ENCODE measurements around the gene DENND1A. TPM values are rescaled to one million over a fixed set of nuclear protein-coding genes. Genes with fewer than 3 reads are reported as not detected.

DENND1A gene
- total RNA-seq, 1 donor from 2014 or later = 12.7 TPM

DNA sequence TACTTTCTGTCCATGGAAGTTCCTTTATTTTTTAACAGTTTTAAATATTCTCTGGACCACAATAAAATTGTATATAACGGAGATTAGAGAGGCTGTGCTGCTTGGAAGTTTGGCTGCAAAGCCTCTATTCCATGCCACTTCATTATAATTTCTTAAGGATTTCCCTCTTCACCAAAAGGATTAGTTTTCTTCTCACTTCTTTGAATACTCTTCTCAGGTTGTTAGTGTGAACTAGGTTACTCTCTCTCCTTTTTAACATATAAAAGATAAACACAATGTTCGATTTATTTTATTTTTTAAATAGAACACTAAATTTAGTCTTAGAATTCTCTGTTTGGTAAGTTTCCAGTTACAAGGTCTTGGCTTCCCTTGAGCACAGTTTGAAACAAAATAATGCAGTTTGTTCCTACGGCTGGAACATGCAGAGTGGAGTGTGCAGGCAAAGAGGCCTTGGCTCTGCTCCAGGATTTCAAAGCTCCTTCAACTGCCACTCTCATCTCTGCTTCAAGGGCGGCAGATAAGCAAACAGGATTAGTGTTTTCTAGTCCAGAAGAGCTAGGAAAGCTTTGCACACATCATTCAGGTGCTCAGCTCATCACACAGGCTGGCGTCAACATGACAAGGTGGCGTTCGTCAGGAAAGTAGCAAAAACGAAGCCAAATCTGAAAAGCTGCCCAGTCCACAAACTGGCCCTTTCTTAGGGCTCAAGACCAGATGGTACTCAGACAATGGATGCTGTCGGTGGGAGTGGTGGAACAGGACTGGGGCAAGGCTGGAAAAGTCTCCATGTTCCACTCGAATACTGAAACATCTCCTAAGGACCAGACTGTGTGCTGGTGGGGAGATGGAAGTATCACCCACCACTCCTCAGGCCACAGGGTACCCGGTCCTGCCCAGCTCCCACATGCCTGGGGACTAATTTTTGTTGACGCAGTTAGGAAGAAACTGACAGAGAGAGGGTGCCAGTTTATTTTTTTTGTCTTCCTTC, 287.3 kb downstream of the DENND1A start:
- no peaks in the 10 kb centered on the region for H3K79me2 ChIP-seq (ENCODE audit: insufficient read depth, low read length)
- H3K36me3 Mint-ChIP-seq (ENCODE audit: low read depth, unreplicated experiment) = peaks cover 2% of the 10 kb centered on the region
- H3K4me1 ChIP-seq (ENCODE audit: insufficient read depth, low read length) = no peaks in the 10 kb centered on the region
- no peak overlapping the region for H3K9ac ChIP-seq (ENCODE audit: low read length)
- TF ChIP-seq, protein P1, sequence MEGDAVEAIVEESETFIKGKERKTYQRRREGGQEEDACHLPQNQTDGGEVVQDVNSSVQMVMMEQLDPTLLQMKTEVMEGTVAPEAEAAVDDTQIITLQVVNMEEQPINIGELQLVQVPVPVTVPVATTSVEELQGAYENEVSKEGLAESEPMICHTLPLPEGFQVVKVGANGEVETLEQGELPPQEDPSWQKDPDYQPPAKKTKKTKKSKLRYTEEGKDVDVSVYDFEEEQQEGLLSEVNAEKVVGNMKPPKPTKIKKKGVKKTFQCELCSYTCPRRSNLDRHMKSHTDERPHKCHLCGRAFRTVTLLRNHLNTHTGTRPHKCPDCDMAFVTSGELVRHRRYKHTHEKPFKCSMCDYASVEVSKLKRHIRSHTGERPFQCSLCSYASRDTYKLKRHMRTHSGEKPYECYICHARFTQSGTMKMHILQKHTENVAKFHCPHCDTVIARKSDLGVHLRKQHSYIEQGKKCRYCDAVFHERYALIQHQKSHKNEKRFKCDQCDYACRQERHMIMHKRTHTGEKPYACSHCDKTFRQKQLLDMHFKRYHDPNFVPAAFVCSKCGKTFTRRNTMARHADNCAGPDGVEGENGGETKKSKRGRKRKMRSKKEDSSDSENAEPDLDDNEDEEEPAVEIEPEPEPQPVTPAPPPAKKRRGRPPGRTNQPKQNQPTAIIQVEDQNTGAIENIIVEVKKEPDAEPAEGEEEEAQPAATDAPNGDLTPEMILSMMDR (IDR thresholded peaks at IDR 0.05; ENCODE audit: insufficient read depth, low read depth, low read length) = no peak
- TF ChIP-seq EZH2 (IDR thresholded peaks at IDR 0.05; ENCODE audit: insufficient read depth, low read length) = no peak
- H3K4me3 ChIP-seq (ENCODE audit: insufficient read depth, low read depth, low read length) = no peak overlapping the region
- no peak overlapping the region for H3K4me3 Mint-ChIP-seq (ENCODE audit: unreplicated experiment)
- FAIRE-seq (no peak), DNase-seq (ENCODE audit: low read depth) (peak; percentile 10)
- H3K4me2 ChIP-seq (ENCODE audit: low read length) = no peak overlapping the region
- no peak overlapping the region for H3K27ac Mint-ChIP-seq (ENCODE audit: unreplicated experiment)
- H3K4me1 Mint-ChIP-seq (ENCODE audit: low read depth, unreplicated experiment) = peaks cover 6% of the 10 kb centered on the region
- no peaks in the 10 kb centered on the region for H3K9me3 Mint-ChIP-seq (ENCODE audit: unreplicated experiment)
- no peaks in the 10 kb centered on the region for H4K20me1 ChIP-seq (ENCODE audit: insufficient read depth, low read length)
- no peak overlapping the region for H3K27ac ChIP-seq (ENCODE audit: low read depth, low read length)
- H3K9me3 ChIP-seq (ENCODE audit: insufficient read depth, low read depth, low read length) = no peaks in the 10 kb centered on the region
- no peaks in the 10 kb centered on the region for H3K36me3 ChIP-seq (ENCODE audit: insufficient read depth, low read length)
- H3K27me3 Mint-ChIP-seq (ENCODE audit: low read depth, unreplicated experiment) = no peaks in the 10 kb centered on the region
- no peak overlapping the region for H2AFZ ChIP-seq (ENCODE audit: low read depth, low read length)
- H3K27me3 ChIP-seq (ENCODE audit: insufficient read depth, low read length) = no peaks in the 10 kb centered on the region

DNA sequence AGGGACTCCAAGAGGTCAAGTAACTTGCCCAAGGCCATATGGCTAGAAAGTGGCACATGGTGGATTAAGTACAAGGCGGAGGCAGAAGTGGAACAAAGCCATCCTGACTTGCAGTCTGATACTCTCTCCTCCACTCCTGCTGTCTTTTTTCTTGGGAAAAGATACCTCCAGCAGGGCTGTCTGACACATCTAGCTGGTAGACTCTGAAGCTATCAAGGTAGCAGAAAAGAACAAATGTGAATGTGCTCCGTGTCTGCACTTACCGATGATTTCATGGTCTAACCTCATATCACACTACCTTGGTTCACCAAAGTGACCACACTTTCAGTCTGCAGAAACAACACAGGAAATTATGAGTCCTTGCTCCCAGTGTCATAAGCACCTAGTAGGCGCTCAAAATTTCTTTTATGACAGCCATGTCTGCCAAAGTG, 289.1 kb downstream of the DENND1A start:
- no peak for TF ChIP-seq EZH2 (IDR thresholded peaks at IDR 0.05; ENCODE audit: insufficient read depth, low read length)
- TF ChIP-seq, protein P1 (IDR thresholded peaks at IDR 0.05; ENCODE audit: insufficient read depth, low read depth, low read length) = no peak
- Mint-ChIP-seq H3K4me1 (ENCODE audit: low read depth, unreplicated experiment) (peaks cover 11% of the 10 kb centered on the region), H3K27me3 (ENCODE audit: low read depth, unreplicated experiment) (no peaks in the 10 kb centered on the region), H3K27ac (ENCODE audit: unreplicated experiment) (no peak overlapping the region), H3K4me3 (ENCODE audit: unreplicated experiment) (no peak overlapping the region), H3K36me3 (ENCODE audit: low read depth, unreplicated experiment) (peaks cover 2% of the 10 kb centered on the region), H3K9me3 (ENCODE audit: unreplicated experiment) (no peaks in the 10 kb centered on the region)
- FAIRE-seq (no peak), DNase-seq (ENCODE audit: low read depth) (no peak)
- no peak overlapping the region for H3K9ac ChIP-seq (ENCODE audit: low read length)
- no peak overlapping the region for H3K4me2 ChIP-seq (ENCODE audit: low read length)
- no peak overlapping the region for H3K4me3 ChIP-seq (ENCODE audit: insufficient read depth, low read depth, low read length)
- no peaks in the 10 kb centered on the region for H3K27me3 ChIP-seq (ENCODE audit: insufficient read depth, low read length)
- no peaks in the 10 kb centered on the region for H3K36me3 ChIP-seq (ENCODE audit: insufficient read depth, low read length)
- no peak overlapping the region for H2AFZ ChIP-seq (ENCODE audit: low read depth, low read length)
- H4K20me1 ChIP-seq (ENCODE audit: insufficient read depth, low read length) = no peaks in the 10 kb centered on the region
- no peaks in the 10 kb centered on the region for H3K4me1 ChIP-seq (ENCODE audit: insufficient read depth, low read length)
- H3K9me3 ChIP-seq (ENCODE audit: insufficient read depth, low read depth, low read length) = no peaks in the 10 kb centered on the region
- no peak overlapping the region for H3K27ac ChIP-seq (ENCODE audit: low read depth, low read length)
- H3K79me2 ChIP-seq (ENCODE audit: insufficient read depth, low read length) = no peaks in the 10 kb centered on the region

DNA sequence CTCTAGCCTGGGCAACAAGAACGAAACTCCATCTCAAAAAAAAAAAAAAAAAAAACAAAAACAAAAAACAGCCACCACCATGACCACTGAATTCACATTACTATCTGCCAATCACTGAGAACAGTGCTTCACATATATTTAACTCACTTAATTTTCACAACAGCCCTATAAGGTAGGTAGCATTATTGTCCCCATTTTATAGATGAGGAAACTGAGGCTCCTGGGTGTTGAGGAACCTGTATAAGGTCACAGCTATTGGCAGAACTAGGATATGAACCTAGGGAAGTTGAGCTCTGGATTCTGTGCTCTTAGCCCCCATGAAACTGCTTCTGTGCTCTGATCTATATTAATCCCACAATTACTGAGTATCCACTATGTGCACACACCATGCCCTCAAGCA, 290.2 kb downstream of the DENND1A start:
- H3K27ac Mint-ChIP-seq (ENCODE audit: unreplicated experiment) = no peak overlapping the region
- Histone ChIP-seq H4K20me1 (ENCODE audit: insufficient read depth, low read length) (no peaks in the 10 kb centered on the region), H3K27ac (ENCODE audit: low read depth, low read length) (no peak overlapping the region), H3K27me3 (ENCODE audit: insufficient read depth, low read length) (no peaks in the 10 kb centered on the region), H3K4me2 (ENCODE audit: low read length) (no peak overlapping the region), H3K9ac (ENCODE audit: low read length) (no peak overlapping the region), H2AFZ (ENCODE audit: low read depth, low read length) (no peak overlapping the region), H3K9me3 (ENCODE audit: insufficient read depth, low read depth, low read length) (no peaks in the 10 kb centered on the region), H3K36me3 (ENCODE audit: insufficient read depth, low read length) (no peaks in the 10 kb centered on the region), H3K4me3 (ENCODE audit: insufficient read depth, low read depth, low read length) (no peak overlapping the region), H3K79me2 (ENCODE audit: insufficient read depth, low read length) (no peaks in the 10 kb centered on the region), H3K4me1 (ENCODE audit: insufficient read depth, low read length) (no peaks in the 10 kb centered on the region)
- no peak overlapping the region for H3K4me3 Mint-ChIP-seq (ENCODE audit: unreplicated experiment)
- no peaks in the 10 kb centered on the region for H3K36me3 Mint-ChIP-seq (ENCODE audit: low read depth, unreplicated experiment)
- H3K9me3 Mint-ChIP-seq (ENCODE audit: unreplicated experiment) = no peaks in the 10 kb centered on the region
- DNase-seq (ENCODE audit: low read depth) (no peak), FAIRE-seq (no peak)
- no peak for TF ChIP-seq EZH2 (IDR thresholded peaks at IDR 0.05; ENCODE audit: insufficient read depth, low read length)
- TF ChIP-seq, protein P1 (IDR thresholded peaks at IDR 0.05; ENCODE audit: insufficient read depth, low read depth, low read length) = no peak
- H3K27me3 Mint-ChIP-seq (ENCODE audit: low read depth, unreplicated experiment) = no peaks in the 10 kb centered on the region
- peaks cover 13% of the 10 kb centered on the region for H3K4me1 Mint-ChIP-seq (ENCODE audit: low read depth, unreplicated experiment)

Measured in astrocyte (in vitro differentiated cells and primary cell).